ENCODE measurements around the gene GPR31.

Gene GPR31

DNA sequence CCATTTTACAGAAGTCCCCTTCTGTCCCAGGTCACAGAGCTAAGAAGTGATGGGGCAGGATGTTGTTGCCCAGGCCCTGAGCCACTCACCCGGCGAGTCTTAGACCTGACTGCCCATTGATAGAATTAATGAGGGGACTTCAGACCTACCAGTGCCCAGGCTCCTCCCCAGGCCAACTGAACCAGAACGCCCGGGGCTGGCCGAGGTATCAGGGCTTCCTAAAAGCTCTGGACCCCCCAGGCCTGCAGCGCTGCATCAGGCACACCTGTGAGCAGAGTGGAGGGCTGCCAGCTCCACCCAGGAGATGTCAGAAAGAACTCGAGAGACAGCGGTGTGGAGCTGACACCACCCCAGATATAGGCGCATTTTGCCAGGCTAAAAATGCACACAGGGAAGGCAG lies 3.5 kb downstream of the GPR31 start:
- TF ChIP-seq, protein P1, sequence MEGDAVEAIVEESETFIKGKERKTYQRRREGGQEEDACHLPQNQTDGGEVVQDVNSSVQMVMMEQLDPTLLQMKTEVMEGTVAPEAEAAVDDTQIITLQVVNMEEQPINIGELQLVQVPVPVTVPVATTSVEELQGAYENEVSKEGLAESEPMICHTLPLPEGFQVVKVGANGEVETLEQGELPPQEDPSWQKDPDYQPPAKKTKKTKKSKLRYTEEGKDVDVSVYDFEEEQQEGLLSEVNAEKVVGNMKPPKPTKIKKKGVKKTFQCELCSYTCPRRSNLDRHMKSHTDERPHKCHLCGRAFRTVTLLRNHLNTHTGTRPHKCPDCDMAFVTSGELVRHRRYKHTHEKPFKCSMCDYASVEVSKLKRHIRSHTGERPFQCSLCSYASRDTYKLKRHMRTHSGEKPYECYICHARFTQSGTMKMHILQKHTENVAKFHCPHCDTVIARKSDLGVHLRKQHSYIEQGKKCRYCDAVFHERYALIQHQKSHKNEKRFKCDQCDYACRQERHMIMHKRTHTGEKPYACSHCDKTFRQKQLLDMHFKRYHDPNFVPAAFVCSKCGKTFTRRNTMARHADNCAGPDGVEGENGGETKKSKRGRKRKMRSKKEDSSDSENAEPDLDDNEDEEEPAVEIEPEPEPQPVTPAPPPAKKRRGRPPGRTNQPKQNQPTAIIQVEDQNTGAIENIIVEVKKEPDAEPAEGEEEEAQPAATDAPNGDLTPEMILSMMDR (conservative IDR thresholded peaks at IDR 0.05; ENCODE audit: low read depth) = no peak
- no peak for DNase-seq (ENCODE audit: low spot score)
- H3K27ac ChIP-seq = no peak overlapping the region
- POLR2A ChIA-PET (ENCODE audit: low non-redundant PET) = no interaction called here
- CTCF ChIA-PET = no interaction called here

- DNase-seq (ENCODE audit: low spot score) = peak; percentile 8
- ChIA-PET POLR2A (ENCODE audit: low non-redundant PET) (no interaction called here), CTCF (no interaction called here)
- H3K27ac ChIP-seq = no peak overlapping the region
- TF ChIP-seq, protein P1 (conservative IDR thresholded peaks at IDR 0.05; ENCODE audit: low read depth) = no peak
These were observed 4.2 kb downstream of the GPR31 start for GRCh38 chr6:167153521-167153959.

DNA sequence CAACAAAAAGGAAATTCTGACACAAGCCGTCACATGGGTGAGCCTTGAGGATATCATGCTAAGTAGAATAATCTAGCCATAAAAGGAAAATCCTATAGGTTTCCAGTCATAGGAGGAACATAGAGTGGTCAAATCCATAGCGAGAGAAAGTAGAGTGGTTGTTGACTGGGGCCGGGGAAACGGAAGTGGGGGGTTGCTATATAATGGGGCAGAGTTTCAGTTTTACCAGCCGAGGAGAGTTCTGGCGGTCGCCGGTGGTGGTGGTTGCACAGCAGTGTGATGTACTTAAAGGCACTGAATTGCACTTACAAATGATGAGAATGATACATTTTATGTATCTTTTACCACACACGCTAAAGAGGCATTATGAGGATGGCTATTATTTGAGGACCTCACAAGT lies 4.9 kb downstream of the GPR31 start:
- TF ChIP-seq, protein P1 (conservative IDR thresholded peaks at IDR 0.05; ENCODE audit: low read depth) = no peak
- POLR2A ChIA-PET (ENCODE audit: low non-redundant PET) = no interaction called here
- CTCF ChIA-PET = interaction anchor here (0.6 kb wide), 1 partner anchor 383 kb away, joined by 3 read pairs; no protein-coding TSS in a partner anchor
- H3K27ac ChIP-seq = no peak overlapping the region
- DNase-seq (ENCODE audit: low spot score) = no peak

DNA sequence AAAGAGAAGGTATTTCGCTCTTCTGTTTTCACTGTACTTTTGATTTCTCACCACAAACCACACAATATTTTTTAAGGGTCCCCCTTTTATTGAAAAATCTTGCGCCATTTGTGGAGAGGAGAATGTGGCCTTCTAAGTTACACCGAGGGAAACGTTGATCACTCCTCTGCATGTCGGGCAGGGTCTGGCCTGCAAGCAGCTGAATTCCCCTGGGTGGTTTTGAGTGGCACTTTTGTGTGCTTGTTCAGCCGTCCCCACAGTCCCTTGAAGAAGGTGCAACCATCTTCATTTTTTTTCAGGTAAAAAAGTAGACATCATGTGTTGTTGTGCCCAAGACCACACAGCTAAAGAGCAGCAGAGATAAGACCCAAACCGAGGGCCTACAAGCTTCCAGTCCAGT lies 6.1 kb downstream of the GPR31 start:
- H3K27ac ChIP-seq = no peak overlapping the region
- DNase-seq (ENCODE audit: low spot score) = no peak
- TF ChIP-seq, protein P1 (conservative IDR thresholded peaks at IDR 0.05; ENCODE audit: low read depth) = no peak
- CTCF ChIA-PET = interaction anchor here (0.6 kb wide), 1 partner anchor 53 kb away, joined by 3 read pairs; no protein-coding TSS in a partner anchor
- POLR2A ChIA-PET (ENCODE audit: low non-redundant PET) = interaction anchor here (0.7 kb wide), 1 partner anchor 8 kb away, joined by 4 read pairs; no protein-coding TSS in a partner anchor

DNA sequence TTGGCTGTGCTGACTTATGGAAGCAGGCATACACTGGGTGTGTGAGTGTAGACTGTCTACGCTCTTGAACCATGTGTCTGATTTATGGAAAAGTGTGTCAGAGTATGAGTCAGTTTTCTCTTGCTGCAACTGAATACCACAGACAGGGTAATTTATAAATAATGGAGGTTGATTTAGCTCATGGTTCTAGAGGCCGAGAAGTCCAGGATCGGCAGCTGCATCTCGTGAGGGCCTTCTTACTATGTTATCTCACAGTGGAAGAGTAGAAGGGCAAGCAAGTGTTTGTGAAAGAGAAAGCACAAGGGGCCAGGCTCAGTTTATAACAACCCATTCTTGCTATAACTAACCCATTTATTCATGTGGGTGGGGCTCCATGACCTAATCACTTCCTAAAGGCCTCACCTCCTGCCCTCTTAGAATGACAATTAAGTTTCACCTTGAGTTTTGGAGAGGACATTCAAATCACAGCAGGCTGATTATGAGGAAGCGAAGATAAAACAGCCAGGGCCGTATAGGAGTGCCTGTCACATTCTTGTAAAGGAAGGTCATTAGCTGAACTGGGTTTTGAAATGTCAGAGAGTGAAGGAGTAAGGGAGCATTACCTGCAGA lies 6.7 kb downstream of the GPR31 start:
- CTCF ChIA-PET = no interaction called here
- H3K27ac ChIP-seq = no peak overlapping the region
- POLR2A ChIA-PET (ENCODE audit: low non-redundant PET) = no interaction called here
- no peak for DNase-seq (ENCODE audit: low spot score)
- TF ChIP-seq, protein P1 (conservative IDR thresholded peaks at IDR 0.05; ENCODE audit: low read depth) = no peak

DNA sequence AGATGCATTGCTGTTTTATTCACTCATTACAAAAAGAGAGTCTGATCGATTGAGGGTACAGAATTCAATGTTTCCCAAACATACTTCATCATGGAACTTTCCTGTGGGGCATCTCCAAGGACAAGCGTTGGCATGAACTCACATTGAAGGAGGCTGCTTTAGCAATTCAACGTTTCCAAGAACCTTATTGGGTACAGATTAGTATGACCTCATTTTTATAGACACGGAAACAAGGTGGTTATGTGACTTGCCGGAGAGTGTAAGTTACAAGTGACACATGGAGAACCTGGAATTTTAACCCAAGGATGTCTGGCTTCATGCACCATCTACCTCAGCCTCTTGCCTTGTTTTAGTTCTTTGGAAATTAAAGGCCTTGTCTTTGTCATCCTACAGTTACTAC lies 8.8 kb downstream of the GPR31 start:
- TF ChIP-seq, protein P1 (conservative IDR thresholded peaks at IDR 0.05; ENCODE audit: low read depth) = no peak
- no peak overlapping the region for H3K27ac ChIP-seq
- DNase-seq (ENCODE audit: low spot score) = no peak
- POLR2A ChIA-PET (ENCODE audit: low non-redundant PET) = no interaction called here
- CTCF ChIA-PET = interaction anchor here (0.5 kb wide), 1 partner anchor 76 kb away, joined by 3 read pairs; no protein-coding TSS in a partner anchor

All from RWPE1 (cell line).